Mesothelial cell of epicardium (in vitro differentiated cells): ENCODE results near the gene HOXA2. TPM values are rescaled to one million over a fixed set of nuclear protein-coding genes. Genes with fewer than 3 reads are reported as not detected.

Experiments used
- DNase-seq, 2 experiments: peaks; one replicate each; pipeline ENCODE4 v3.0.0; 2021; ENCODE audit warnings: low spot score in 2 of 2; ENCODE audit not compliant: unreplicated experiment in 2 of 2
- H3K27ac Mint-ChIP-seq: 2 replicates; pipeline ENCODE4 v1.8.0; 2021; ENCODE audit warnings: mixed read lengths
- H3K27me3 Mint-ChIP-seq: 2 replicates; pipeline ENCODE4 v1.8.0; 2021; ENCODE audit warnings: low read depth, mixed read lengths
- H3K36me3 Mint-ChIP-seq: 2 replicates; pipeline ENCODE4 v1.8.0; 2021; ENCODE audit warnings: mixed read lengths
- H3K4me1 Mint-ChIP-seq: 2 replicates; pipeline ENCODE4 v1.8.0; 2021; ENCODE audit warnings: mixed read lengths
- H3K4me3 Mint-ChIP-seq: 2 replicates; pipeline ENCODE4 v1.8.0; 2021; ENCODE audit warnings: mild to moderate bottlenecking, moderate library complexity, mixed read lengths
- H3K9me3 Mint-ChIP-seq: 2 replicates; pipeline ENCODE4 v1.8.0; 2021; ENCODE audit warnings: mixed read lengths
- CTCF ChIP-seq: fragments of 200-600 bp; sonication (generic); IDR thresholded peaks from one replicate; pipeline ENCODE4 v1.5.0; 2021; ENCODE audit warnings: antibody characterized with exemption; ENCODE audit not compliant: unreplicated experiment
- total RNA-seq: library from RNA; stranded (reverse); gene quantifications from 3 replicates; pipeline ENCODE4 v1.2.1, GENCODE V29; 2021

Gene HOXA2
- total RNA-seq, 1 donor from 2014 or later: 33.9 TPM

GRCh38 chr7:27095050-27095896 lies 7.2 kb downstream of the HOXA2 start:
- Mint-ChIP-seq H3K27me3 (no peaks in the 10 kb centered on the region), H3K9me3 (no peaks in the 10 kb centered on the region), H3K4me1 (peaks cover 68% of the 10 kb centered on the region), H3K27ac (peak overlapping the region; percentile 100), H3K4me3 (peak overlapping the region; percentile 98), H3K36me3 (peaks cover 10% of the 10 kb centered on the region)
- no peak for DNase-seq
- no peak for TF ChIP-seq CTCF

- Mint-ChIP-seq H3K4me3 (peak overlapping the region; percentile 98), H3K27me3 (no peaks in the 10 kb centered on the region), H3K4me1 (peaks cover 68% of the 10 kb centered on the region), H3K27ac (peak overlapping the region; percentile 100), H3K9me3 (no peaks in the 10 kb centered on the region), H3K36me3 (peaks cover 5% of the 10 kb centered on the region)
- DNase-seq: no peak
- no peak for TF ChIP-seq CTCF
These were observed 8.0 kb downstream of the HOXA2 start for GRCh38 chr7:27094304-27095049.

- Mint-ChIP-seq H3K27me3 (no peaks in the 10 kb centered on the region), H3K4me1 (peaks cover 63% of the 10 kb centered on the region), H3K36me3 (no peaks in the 10 kb centered on the region), H3K4me3 (peak overlapping the region; percentile 98), H3K9me3 (no peaks in the 10 kb centered on the region), H3K27ac (peak overlapping the region; percentile 100)
- TF ChIP-seq CTCF: no peak
- no peak for DNase-seq
These were observed 9.1 kb downstream of the HOXA2 start for GRCh38 chr7:27093184-27093895.

- H3K36me3 Mint-ChIP-seq: no peaks in the 10 kb centered on the region
- no peaks in the 10 kb centered on the region for H3K27me3 Mint-ChIP-seq
- peaks cover 63% of the 10 kb centered on the region for H3K4me1 Mint-ChIP-seq
- H3K9me3 Mint-ChIP-seq: no peaks in the 10 kb centered on the region
- no peak for DNase-seq
- H3K27ac Mint-ChIP-seq: peak overlapping the region; percentile 100
- peak overlapping the region; percentile 35 for H3K4me3 Mint-ChIP-seq
- no peak for TF ChIP-seq CTCF
These were observed 9.7 kb downstream of the HOXA2 start for GRCh38 chr7:27092819-27093110.

- no peak for TF ChIP-seq CTCF
- Mint-ChIP-seq H3K4me3 (peak overlapping the region; percentile 35), H3K9me3 (no peaks in the 10 kb centered on the region), H3K4me1 (peaks cover 63% of the 10 kb centered on the region), H3K27me3 (no peaks in the 10 kb centered on the region), H3K36me3 (no peaks in the 10 kb centered on the region), H3K27ac (peak overlapping the region; percentile 100)
- no peak for DNase-seq
These were observed 10.3 kb downstream of the HOXA2 start for GRCh38 chr7:27091941-27092818.
